HepG2 (cell line): Measurements from ENCODE around the gene TMEM235. TPM values are rescaled to one million over a fixed set of nuclear protein-coding genes. Genes with fewer than 3 reads are reported as not detected.
A peak's percentile ranks its signal among the peaks of the same experiment; 100 is the strongest.

Source experiments
- ELF1 ChIP-seq: sonication (generic); formaldehyde crosslinking; IDR thresholded peaks from 2 replicates; pipeline ENCODE4 v1.4.0; 2020; ENCODE audit warnings: missing genetic modification reagents
- FOXK2 ChIP-seq: fragments of 450-650 bp; IDR thresholded peaks from 2 replicates; pipeline ENCODE4 v1.6.1; 2016
- HNRNPH1 ChIP-seq: fragments of 200-400 bp; formaldehyde crosslinking; optimal IDR thresholded peaks from 2 replicates; pipeline ENCODE3; 2017; ENCODE audit warnings: mild to moderate bottlenecking, low read depth, low read length
- HNRNPUL1 ChIP-seq: fragments of 200-400 bp; formaldehyde crosslinking; IDR thresholded peaks from 2 replicates; pipeline ENCODE4 v1.6.1; 2017; ENCODE audit warnings: low read depth, mild to moderate bottlenecking, low read length, moderate library complexity
- KAT7 ChIP-seq: IDR thresholded peaks from 2 replicates; pipeline ENCODE4 v1.6.1; 2018; ENCODE audit warnings: borderline replicate concordance, missing compliant biosample characterization
- KLF15 ChIP-seq: sonication (generic); formaldehyde crosslinking; IDR thresholded peaks from 2 replicates; pipeline ENCODE4 v1.8.1; 2023; ENCODE audit warnings: borderline replicate concordance, mild to moderate bottlenecking, inconsistent platforms, missing genetic modification reagents, mixed read lengths
- MNT ChIP-seq: fragments of 450-650 bp; IDR thresholded peaks from 2 replicates; pipeline ENCODE4 v1.6.1; 2016
- MXD4 ChIP-seq: IDR thresholded peaks from 2 replicates; pipeline ENCODE4 v1.6.1; 2016; ENCODE audit warnings: mild to moderate bottlenecking, missing biosample characterization, missing genetic modification reagents
- NFYC ChIP-seq: IDR thresholded peaks from 2 replicates; pipeline ENCODE4 v1.6.1; 2016; ENCODE audit warnings: missing genetic modification reagents, missing compliant biosample characterization
- RFX1 ChIP-seq: fragments of 450-650 bp; IDR thresholded peaks from 2 replicates; pipeline ENCODE4 v1.6.1; 2017
- RNF2 ChIP-seq: fragments of 450-650 bp; conservative IDR thresholded peaks from 2 replicates; pipeline ENCODE4 v1.6.1; 2016; ENCODE audit warnings: low read depth
- RNF219 ChIP-seq: sonication (generic); formaldehyde crosslinking; IDR thresholded peaks from 2 replicates; pipeline ENCODE4 v1.5.0; 2020; ENCODE audit warnings: mild to moderate bottlenecking, missing genetic modification reagents
- SMAD9 ChIP-seq: sonication (generic); formaldehyde crosslinking; IDR thresholded peaks from 2 replicates; pipeline ENCODE4 v1.5.1; 2020; ENCODE audit warnings: mild to moderate bottlenecking, missing genetic modification reagents
- ZIK1 ChIP-seq: sonication (generic); formaldehyde crosslinking; IDR thresholded peaks from 2 replicates; pipeline ENCODE4 v1.5.0; 2020; ENCODE audit warnings: mild to moderate bottlenecking, low read depth, missing genetic modification reagents, borderline replicate concordance
- ZNF484 ChIP-seq: sonication (generic); formaldehyde crosslinking; IDR thresholded peaks from 2 replicates; pipeline ENCODE4 v1.5.1; 2020; ENCODE audit warnings: mild to moderate bottlenecking, low read depth, missing genetic modification reagents, borderline replicate concordance
- ZNF576 ChIP-seq: sonication (generic); formaldehyde crosslinking; IDR thresholded peaks from 2 replicates; pipeline ENCODE4 v1.4.0; 2020; ENCODE audit warnings: mild to moderate bottlenecking, missing genetic modification reagents
- ZNF616 ChIP-seq: sonication (generic); formaldehyde crosslinking; IDR thresholded peaks from 2 replicates; pipeline ENCODE4 v1.5.0; 2020; ENCODE audit warnings: low read depth, mild to moderate bottlenecking, missing genetic modification reagents
- ZNF670 ChIP-seq: sonication (generic); formaldehyde crosslinking; IDR thresholded peaks from 2 replicates; pipeline ENCODE4 v1.8.0; 2022; ENCODE audit warnings: mild to moderate bottlenecking, missing genetic modification reagents, borderline replicate concordance
- polyA plus RNA-seq, 8 experiments: library from polyadenylated mRNA; depleted of rRNA in 3 of 8; stranded (reverse) in 7 of 8; unstranded in 1 of 8; fragments of >200 nt; fragmentation: Illumina TruSeq in 4 of 8; extraction: Trizol in 4 of 8; gene quantifications; 2 replicates each; pipeline versions ENCODE4 v1.2.1 to v1.2.3, GENCODE V29; 2011 to 2016; ENCODE audit warnings: low read depth in 4 of 8, missing spikeins in 1 of 8, mixed read lengths in 1 of 8; ENCODE audit not compliant: insufficient read depth in 1 of 8
- total RNA-seq, 5 experiments: library from RNA; depleted of rRNA; stranded (reverse); fragments of >200 nt; fragmentation: Illumina TruSeq; extraction: Trizol; gene quantifications; 2 replicates each; pipeline ENCODE4 v1.2.3, GENCODE V29; 2016; ENCODE audit warnings: low read depth in 1 of 5
- TF ChIP-seq, protein P1 (sequence below): sonication (generic); formaldehyde crosslinking; IDR thresholded peaks from 2 replicates; pipeline ENCODE4 v1.4.0; 2020; ENCODE audit warnings: mild to moderate bottlenecking, missing genetic modification reagents
- TF ChIP-seq, protein P2 (sequence below): sonication (generic); formaldehyde crosslinking; IDR thresholded peaks from 2 replicates; pipeline ENCODE4 v1.4.0; 2020; ENCODE audit warnings: missing genetic modification reagents, borderline replicate concordance

TMEM235 gene
- total and polyA plus RNA-seq, 2 of the 13 experiments (the other 11 are each of a cell fraction or from before 2014, with no cell fraction given), result not detected

DNA sequence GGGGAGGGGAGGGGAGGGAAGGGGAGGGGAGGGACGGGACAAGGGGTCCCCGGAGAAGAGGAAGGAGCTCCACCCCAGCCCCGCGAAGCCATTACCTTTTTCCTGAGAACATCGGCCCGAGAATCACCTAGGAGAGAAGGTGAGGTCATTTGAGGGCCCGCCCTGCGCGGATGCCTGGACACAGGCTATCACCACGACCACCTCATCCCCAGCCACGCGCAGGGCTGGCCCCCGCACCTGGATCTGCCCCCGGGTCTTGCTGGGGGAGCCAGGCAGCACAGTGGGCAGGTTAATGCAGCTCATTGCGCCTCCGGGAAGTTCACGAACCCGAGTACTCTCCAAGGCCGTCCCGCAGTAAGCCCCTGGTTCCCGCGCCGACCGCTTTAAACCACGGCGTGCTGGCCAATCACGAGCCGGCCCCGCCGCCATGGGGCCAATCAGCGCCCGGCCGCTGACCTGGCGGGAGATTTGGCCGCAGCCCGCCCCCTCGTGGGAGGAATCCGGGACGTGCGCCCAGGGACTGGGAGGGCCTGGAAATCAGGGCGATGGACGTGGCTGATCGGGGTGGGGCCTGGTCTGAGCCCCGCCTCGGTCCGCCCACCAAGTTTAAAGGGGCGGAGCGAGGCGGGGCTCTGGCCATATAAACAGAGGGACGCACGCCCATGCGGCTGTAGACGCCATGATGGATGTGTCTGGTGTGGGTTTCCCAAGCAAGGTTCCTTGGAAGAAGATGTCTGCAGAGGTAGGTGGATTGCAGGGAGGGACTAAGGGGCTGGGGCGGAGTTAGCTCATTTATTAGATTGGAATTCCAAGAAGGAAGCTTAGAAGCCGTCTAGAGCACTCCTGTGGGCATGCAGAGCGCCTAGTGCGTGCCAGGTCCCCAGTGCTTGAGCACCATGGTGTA, 44.5 kb upstream of the TMEM235 start, which contains the start of the genes AFMID and TK1 (continued):
- TF ChIP-seq RNF219 (CRISPR knock-in tag), result no peak
- TF ChIP-seq KAT7, result peak; percentile 57; the same call in 1 of the 2 replicates
- TF ChIP-seq ZNF616 (CRISPR knock-in tag), result peak; percentile 78
- TF ChIP-seq HNRNPH1, result no peak
- no peak; the same call in 1 of the 2 replicates for TF ChIP-seq ZIK1 (CRISPR knock-in tag)
- peak; percentile 74; the same call in 1 of the 2 replicates for TF ChIP-seq KLF15
- no peak for TF ChIP-seq HNRNPUL1
- TF ChIP-seq RFX1, result no peak
- TF ChIP-seq MNT, result peak; percentile 86
- TF ChIP-seq, protein P1, sequence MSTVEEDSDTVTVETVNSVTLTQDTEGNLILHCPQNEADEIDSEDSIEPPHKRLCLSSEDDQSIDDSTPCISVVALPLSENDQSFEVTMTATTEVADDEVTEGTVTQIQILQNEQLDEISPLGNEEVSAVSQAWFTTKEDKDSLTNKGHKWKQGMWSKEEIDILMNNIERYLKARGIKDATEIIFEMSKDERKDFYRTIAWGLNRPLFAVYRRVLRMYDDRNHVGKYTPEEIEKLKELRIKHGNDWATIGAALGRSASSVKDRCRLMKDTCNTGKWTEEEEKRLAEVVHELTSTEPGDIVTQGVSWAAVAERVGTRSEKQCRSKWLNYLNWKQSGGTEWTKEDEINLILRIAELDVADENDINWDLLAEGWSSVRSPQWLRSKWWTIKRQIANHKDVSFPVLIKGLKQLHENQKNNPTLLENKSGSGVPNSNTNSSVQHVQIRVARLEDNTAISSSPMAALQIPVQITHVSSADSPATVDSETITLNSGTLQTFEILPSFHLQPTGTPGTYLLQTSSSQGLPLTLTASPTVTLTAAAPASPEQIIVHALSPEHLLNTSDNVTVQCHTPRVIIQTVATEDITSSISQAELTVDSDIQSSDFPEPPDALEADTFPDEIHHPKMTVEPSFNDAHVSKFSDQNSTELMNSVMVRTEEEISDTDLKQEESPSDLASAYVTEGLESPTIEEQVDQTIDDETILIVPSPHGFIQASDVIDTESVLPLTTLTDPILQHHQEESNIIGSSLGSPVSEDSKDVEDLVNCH (CRISPR knock-in tag), result no peak
- TF ChIP-seq RNF2, result peak; percentile 73
- TF ChIP-seq, protein P2, sequence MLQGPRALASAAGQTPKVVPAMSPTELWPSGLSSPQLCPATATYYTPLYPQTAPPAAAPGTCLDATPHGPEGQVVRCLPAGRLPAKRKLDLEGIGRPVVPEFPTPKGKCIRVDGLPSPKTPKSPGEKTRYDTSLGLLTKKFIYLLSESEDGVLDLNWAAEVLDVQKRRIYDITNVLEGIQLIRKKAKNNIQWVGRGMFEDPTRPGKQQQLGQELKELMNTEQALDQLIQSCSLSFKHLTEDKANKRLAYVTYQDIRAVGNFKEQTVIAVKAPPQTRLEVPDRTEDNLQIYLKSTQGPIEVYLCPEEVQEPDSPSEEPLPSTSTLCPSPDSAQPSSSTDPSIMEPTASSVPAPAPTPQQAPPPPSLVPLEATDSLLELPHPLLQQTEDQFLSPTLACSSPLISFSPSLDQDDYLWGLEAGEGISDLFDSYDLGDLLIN, result peak; percentile 97
- peak; percentile 73; the same call in 1 of the 2 replicates for TF ChIP-seq FOXK2
- peak; percentile 99 for TF ChIP-seq MXD4 (CRISPR knock-in tag)
- no peak for TF ChIP-seq ZNF484 (CRISPR knock-in tag)
- peak; percentile 72 for TF ChIP-seq ELF1 (CRISPR knock-in tag)
- TF ChIP-seq SMAD9 (CRISPR knock-in tag), result peak; percentile 22; the same call in 1 of the 2 replicates
- peak; percentile 99 for TF ChIP-seq NFYC
- TF ChIP-seq ZNF576 (CRISPR knock-in tag), result no peak
- TF ChIP-seq ZNF670 (CRISPR knock-in tag), result peak; percentile 94; the same call in 1 of the 2 replicates
